K562 (cell line): Measurements from ENCODE around the gene STK11. TPM values are rescaled to one million over a fixed set of nuclear protein-coding genes. Genes with fewer than 3 reads are reported as not detected.
A peak's percentile ranks its signal among the peaks of the same experiment; 100 is the strongest.

Experiments
- ATAC-seq: fragments of 200-7000 bp; cut with Tn5 transposase; 3 replicates; pipeline ENCODE4 v1.9.1; 2020; ENCODE audit warnings: moderate library complexity
- BruUV-seq: library from RNA; stranded (reverse); fragments of 400-500 nt; replicated peaks from 2 replicates; lab custom pipeline; 2021; lab: Mats Ljungman, UMichigan
- CTCF ChIA-PET: fragments of 300-600 bp; formaldehyde crosslinking; extraction: SDS; loops from one replicate; lab custom pipeline; 2021; ENCODE audit warnings: low intra/inter-chr PET ratio; lab: Yijun Ruan, JAX
- POLR2A ChIA-PET: fragments of 300-600, 350-650 bp; sonication (Branson Sonifier 250); formaldehyde crosslinking; extraction: SDS; loops from one replicate; lab custom pipeline; 2021; ENCODE audit warnings: antibody characterized with exemption, inconsistent platforms; lab: Yijun Ruan, JAX
- DNase-seq, 4 experiments: peaks; one replicate each; pipeline versions ENCODE4 v3.0.0 to v3.0.0-alpha.2; 2011 to 2018; ENCODE audit warnings: low spot score in 3 of 4, mixed read lengths in 3 of 4; ENCODE audit errors: extremely low read depth in 1 of 4
- FAIRE-seq: peaks from 2 replicates; lab custom pipeline; 2011; peaks lifted over from hg19 to GRCh38; lab: Jason Lieb, UNC
- H2AFZ ChIP-seq: 2 replicates; pipeline ENCODE4 v1.6.0; 2011; ENCODE audit warnings: low read depth, low read length, control low read depth, inconsistent platforms
- H3K27ac ChIP-seq: fragments of 200-600 bp; 3 replicates; pipeline ENCODE4 v1.8.0; 2011; ENCODE audit warnings: low read depth, mild to moderate bottlenecking, control low read depth, inconsistent platforms, low read length, moderate library complexity, mixed read lengths; ENCODE audit errors: extremely low read depth
- H3K27me3 ChIP-seq, 2 experiments: fragments of 300-600 bp in 1 of 2; 2 replicates in 1 of 2; 3 replicates in 1 of 2; pipeline versions ENCODE4 v1.6.0 to v1.8.0; 2011; ENCODE audit warnings: inconsistent platforms in 2 of 2, low read length in 2 of 2, mild to moderate bottlenecking in 1 of 2, mixed read lengths in 1 of 2, moderate library complexity in 1 of 2; ENCODE audit not compliant: control insufficient read depth in 2 of 2, insufficient read depth in 2 of 2
- H3K36me3 ChIP-seq: fragments of 300-600 bp; 3 replicates; pipeline ENCODE4 v1.8.0; 2011; ENCODE audit warnings: mild to moderate bottlenecking, low read length, inconsistent platforms; ENCODE audit not compliant: control insufficient read depth, insufficient read depth
- H3K4me1 ChIP-seq, 2 experiments: fragments of 200-600 bp in 1 of 2; replicated peaks in 1 of 2; 2 replicates in 1 of 2; 3 replicates in 1 of 2; pipeline versions ENCODE4 v1.5.1 to v1.8.0; 2011; ENCODE audit warnings: inconsistent platforms in 2 of 2, low read length in 2 of 2, mild to moderate bottlenecking in 1 of 2, mixed read lengths in 1 of 2, moderate library complexity in 1 of 2; ENCODE audit not compliant: control insufficient read depth in 2 of 2, insufficient read depth in 2 of 2
- H3K4me2 ChIP-seq: 2 replicates; pipeline ENCODE4 v1.6.1; 2011; ENCODE audit warnings: low read length, control low read depth, inconsistent platforms, mixed read lengths; ENCODE audit not compliant: insufficient read depth
- H3K4me3 ChIP-seq: fragments of 200-600 bp; sonication (generic), shearing (Covaris generic); 2 replicates; pipeline ENCODE4 v1.5.1; 2016; ENCODE audit warnings: control low read depth, inconsistent platforms
- H3K79me2 ChIP-seq: fragments of 200-600 bp; 3 replicates; pipeline ENCODE4 v1.8.0; 2011; ENCODE audit warnings: low read length, inconsistent platforms; ENCODE audit not compliant: control insufficient read depth, insufficient read depth
- H3K9ac ChIP-seq, 2 experiments: 2 replicates each; pipeline versions ENCODE4 v1.6.0 to v1.6.1; 2011; ENCODE audit warnings: low read depth in 2 of 2, low read length in 2 of 2, control low read depth in 1 of 2, inconsistent platforms in 1 of 2, mild to moderate bottlenecking in 1 of 2, mixed read lengths in 1 of 2; ENCODE audit not compliant: insufficient read depth in 1 of 2
- H3K9me1 ChIP-seq: one replicate; pipeline ENCODE4 v1.6.0; 2011; ENCODE audit warnings: inconsistent platforms, mild to moderate bottlenecking, low read length, moderate library complexity; ENCODE audit not compliant: control insufficient read depth, insufficient read depth
- H3K9me3 ChIP-seq: replicated peaks from 2 replicates; pipeline ENCODE4 v1.5.1; 2011; ENCODE audit warnings: low read depth, low read length, inconsistent platforms; ENCODE audit not compliant: control insufficient read depth, insufficient read depth
- H4K20me1 ChIP-seq: replicated peaks from 2 replicates; pipeline ENCODE4 v1.6.1; 2011; ENCODE audit warnings: low read length, inconsistent platforms, mixed read lengths; ENCODE audit not compliant: control insufficient read depth, insufficient read depth
- CCNT2 ChIP-seq: IDR thresholded peaks from 2 replicates; pipeline ENCODE4 v1.6.1; 2011; ENCODE audit warnings: borderline replicate concordance, low read depth, mild to moderate bottlenecking, moderate library complexity, mixed read lengths, low read length; ENCODE audit not compliant: insufficient read length; ENCODE audit errors: extremely low read depth
- ELK1 ChIP-seq: sonication (generic); formaldehyde crosslinking; IDR thresholded peaks from 2 replicates; pipeline ENCODE4 v1.8.1; 2022; ENCODE audit warnings: missing genetic modification reagents
- ELK3 ChIP-seq: fragments of 450-650 bp; formaldehyde crosslinking; IDR thresholded peaks from 2 replicates; pipeline ENCODE4 v1.4.0; 2020; ENCODE audit warnings: mild to moderate bottlenecking
- FOXA3 ChIP-seq, 2 experiments: fragments of 450-650 bp in 1 of 2; sonication (generic) in 1 of 2; formaldehyde crosslinking; IDR thresholded peaks in 1 of 2; conservative IDR thresholded peaks in 1 of 2; 2 replicates each; pipeline versions ENCODE4 v1.4.0 to v1.8.0; 2020 to 2022; ENCODE audit warnings: mild to moderate bottlenecking in 2 of 2, missing genetic modification reagents in 1 of 2
- FOXK1 ChIP-seq: sonication (generic); formaldehyde crosslinking; IDR thresholded peaks from 2 replicates; pipeline ENCODE4 v1.8.0; 2022; ENCODE audit warnings: missing genetic modification reagents, mild to moderate bottlenecking, borderline replicate concordance
- HDAC1 ChIP-seq, 2 experiments: fragments of 450-650 bp; IDR thresholded peaks; 2 replicates each; pipeline ENCODE4 v1.6.1; 2016 to 2017; ENCODE audit warnings: inconsistent platforms in 1 of 2, mild to moderate bottlenecking in 1 of 2, moderate library complexity in 1 of 2
- KDM5B ChIP-seq: fragments of 200-600 bp; sonication (generic); IDR thresholded peaks from 2 replicates; pipeline ENCODE4 v1.6.1; 2012; ENCODE audit warnings: low read depth, mild to moderate bottlenecking, moderate library complexity, low read length, control low read depth, inconsistent platforms; ENCODE audit not compliant: insufficient replicate concordance
- MLLT1 ChIP-seq, 2 experiments: fragments of 450-650 bp; IDR thresholded peaks; 2 replicates each; pipeline ENCODE4 v1.6.1; 2016
- NCOA1 ChIP-seq: fragments of 450-650 bp; IDR thresholded peaks from 2 replicates; pipeline ENCODE4 v1.6.1; 2016; ENCODE audit warnings: low read depth
- NUFIP1 ChIP-seq: fragments of 450-650 bp; IDR thresholded peaks from 2 replicates; pipeline ENCODE4 v1.6.1; 2018; ENCODE audit not compliant: partially characterized antibody
- RBBP5 ChIP-seq: fragments of 200-600 bp; sonication (generic); IDR thresholded peaks from 2 replicates; pipeline ENCODE4 v1.6.1; 2012; ENCODE audit warnings: borderline replicate concordance, mild to moderate bottlenecking, low read length, control low read depth, inconsistent platforms; ENCODE audit not compliant: insufficient read depth, poor library complexity, severe bottlenecking
- STAG1 ChIP-seq: sonication (generic); formaldehyde crosslinking; IDR thresholded peaks from 2 replicates; pipeline ENCODE4 v1.5.0; 2020; ENCODE audit warnings: missing genetic modification reagents, borderline replicate concordance
- UBTF ChIP-seq, 2 experiments: IDR thresholded peaks; 2 replicates each; pipeline ENCODE4 v1.6.1; 2012; ENCODE audit warnings: improper control_type of control experiment in 2 of 2, low read depth in 2 of 2, low read length in 2 of 2, borderline replicate concordance in 1 of 2
- WGBS: fragments of 100-300 bp; shearing (Covaris generic); methylation state at CpG from one replicate; pipeline ENCODE4 v1.1.6; 2016; ENCODE audit warnings: low coverage, mixed read lengths; ENCODE audit not compliant: insufficient coverage; ENCODE audit errors: missing lambda C conversion rate; 5-methylcytosine and 5-hydroxymethylcytosine counted together
- in situ Hi-C: fragments of 300-500 bp; cut with MboI; formaldehyde crosslinking; loops from 4 replicates; pipeline ENCODE4 v1.15.0; 2018; ENCODE audit warnings: inconsistent platforms, mixed read lengths
- intact Hi-C: fragments of 100-400 bp; cut with micrococcal nuclease; formaldehyde crosslinking; loops from 2 replicates; pipeline ENCODE4 v1.14.2; 2022
- polyA plus RNA-seq, 8 experiments: library from polyadenylated mRNA; depleted of rRNA in 4 of 8; stranded (reverse) in 5 of 8; unstranded in 3 of 8; fragments of >200 nt; fragmentation: Nextera tagmentation in 2 of 8; fragmentation: Illumina TruSeq in 1 of 8; extraction: Ambion mirVana in 2 of 8; extraction: Trizol in 1 of 8; gene quantifications; 2 replicates each; pipeline versions ENCODE4 v1.2.1 to v1.2.3, GENCODE V29; 2011 to 2014; ENCODE audit warnings: inconsistent platforms in 1 of 8, missing spikeins in 1 of 8
- total RNA-seq, 7 experiments: library from RNA; depleted of rRNA in 6 of 7; stranded (reverse); fragments of >200 nt in 6 of 7; fragmentation: Illumina TruSeq in 2 of 7; extraction: Trizol in 2 of 7; gene quantifications; 2 replicates each; pipeline versions ENCODE4 v1.2.1 to v1.2.3, GENCODE V29; 2011 to 2021; ENCODE audit warnings: low replicate concordance in 1 of 7

STK11 gene
- total and polyA plus RNA-seq, 9 of the 15 experiments (the other 6 are each of a cell fraction or from before 2014, with no cell fraction given) = 0.15 to 96.5 (median 31.7) TPM

GRCh38 chr19:1206864-1207450 is 1.4 kb downstream of the STK11 start:
- in situ Hi-C loops (no loop called here), intact Hi-C loops (no loop called here)
- H4K20me1 ChIP-seq = peaks cover 32% of the 10 kb centered on the region
- no peaks in the 10 kb centered on the region for H3K9me3 ChIP-seq
- H2AFZ ChIP-seq = no peak overlapping the region
- DNase-seq = peak in 1 of 4 experiments; percentile 45
- peak overlapping the region; percentile 96 for H3K4me2 ChIP-seq
- no peak for FAIRE-seq
- no peaks in the 10 kb centered on the region for H3K27me3 ChIP-seq
- H3K79me2 ChIP-seq = peaks cover 60% of the 10 kb centered on the region
- CTCF ChIA-PET = interaction anchor here (0.6 kb wide), 1 partner anchor 283 kb away, joined by 3 read pairs; no protein-coding TSS in a partner anchor
- 1% methylated on average over 30 of the region's 38 CpGs for WGBS
- ATAC-seq = no peak; the same call in 1 of the 3 replicates
- peak overlapping the region; percentile 91 for H3K27ac ChIP-seq
- peak overlapping the region; percentile 81 to 96 for H3K9ac ChIP-seq
- peaks cover 44 to 86% of the 10 kb centered on the region in 2 experiments for H3K4me1 ChIP-seq
- BruUV-seq = TSS peak; percentile 65
- H3K9me1 ChIP-seq = peaks cover 12% of the 10 kb centered on the region
- POLR2A ChIA-PET = interaction anchor here (0.6 kb wide), 1 partner anchor 211 kb away, joined by 3 read pairs; no protein-coding TSS in a partner anchor
- peak overlapping the region; percentile 83 for H3K4me3 ChIP-seq
- peaks cover 38% of the 10 kb centered on the region; the same call in 2 of the 3 replicates for H3K36me3 ChIP-seq
- TF ChIP-seq STAG1 (peak; percentile 7; the same call in 1 of the 2 replicates), HDAC1 (IDR thresholded peaks at IDR 0.05) (0 out of 4 replicates have a peak, but pooled peaks of 1 of the 2 experiments have one; percentile 9), NUFIP1 (no peak), CCNT2 (no peak), ELK3 (CRISPR knock-in tag) (no peak), ELK1 (CRISPR knock-in tag) (no peak), NCOA1 (no peak), MLLT1 (IDR thresholded peaks at IDR 0.05) (peak in 1 of 2 experiments; percentile 35; a peak in 1 of 4 replicates), FOXA3 (CRISPR knock-in tag; conservative IDR thresholded peaks at IDR 0.05 in 1 of 2, IDR thresholded peaks at IDR 0.05 in 1 of 2) (no peak), KDM5B (peak; percentile 75), RBBP5 (peak; percentile 46), FOXK1 (CRISPR knock-in tag) (0 out of 2 replicates have a peak, but pooled peaks have one; percentile 12), UBTF (IDR thresholded peaks at IDR 0.05; ENCODE audit: borderline replicate concordance in 1 of 2, low read depth in 2 of 2, low read length in 2 of 2) (peak in 1 of 2 experiments; percentile 47; a peak in 1 of 4 replicates)
